Hepatocyte (in vitro differentiated cells): Measurements from ENCODE around the gene JMJD1C. TPM values are rescaled to one million over a fixed set of nuclear protein-coding genes. Genes with fewer than 3 reads are reported as not detected.
A peak's percentile ranks its signal among the peaks of the same experiment; 100 is the strongest.

Experiments used
- DNase-seq: peaks from one replicate; pipeline ENCODE4 v3.0.0-alpha.2; 2016; ENCODE audit warnings: low spot score
- H2AFZ ChIP-seq: fragments of 200-600 bp; sonication (generic); 2 replicates; pipeline ENCODE4 v1.6.0; 2016; ENCODE audit warnings: antibody characterized with exemption, mild to moderate bottlenecking
- H3K27ac ChIP-seq: fragments of 200-600 bp; sonication (generic); 2 replicates; pipeline ENCODE4 v1.5.1; 2016; ENCODE audit warnings: mild to moderate bottlenecking
- H3K27me3 ChIP-seq: fragments of 200-600 bp; sonication (generic); 2 replicates; pipeline ENCODE4 v1.6.1; 2016
- H3K36me3 ChIP-seq: fragments of 200-600 bp; sonication (generic); replicated peaks from 2 replicates; pipeline ENCODE4 v1.5.1; 2016; ENCODE audit warnings: low read depth; ENCODE audit not compliant: insufficient read depth
- H3K4me1 ChIP-seq: fragments of 200-600 bp; sonication (generic); 2 replicates; pipeline ENCODE4 v1.5.1; 2016; ENCODE audit warnings: mild to moderate bottlenecking, moderate library complexity; ENCODE audit not compliant: insufficient read depth
- H3K4me2 ChIP-seq: fragments of 200-600 bp; sonication (generic); 2 replicates; pipeline ENCODE4 v1.6.0; 2016
- H3K4me3 ChIP-seq: fragments of 200-600 bp; sonication (generic); 2 replicates; pipeline ENCODE4 v1.5.1; 2016; ENCODE audit warnings: mild to moderate bottlenecking
- H3K79me2 ChIP-seq: fragments of 200-600 bp; sonication (generic); 2 replicates; pipeline ENCODE4 v1.6.0; 2017; ENCODE audit warnings: mild to moderate bottlenecking
- H3K9me2 ChIP-seq: fragments of 200-600 bp; sonication (generic); replicated peaks from 2 replicates; pipeline ENCODE4 v1.6.0; 2017; ENCODE audit warnings: mild to moderate bottlenecking; ENCODE audit not compliant: insufficient read depth
- H3K9me3 ChIP-seq: fragments of 200-600 bp; sonication (generic); 2 replicates; pipeline ENCODE4 v1.5.1; 2016; ENCODE audit warnings: low read depth, mild to moderate bottlenecking
- H4K20me1 ChIP-seq: fragments of 200-600 bp; sonication (generic); 2 replicates; pipeline ENCODE4 v1.6.0; 2016; ENCODE audit warnings: mild to moderate bottlenecking; ENCODE audit not compliant: insufficient read depth, poor library complexity, severe bottlenecking
- CTCF ChIP-seq: fragments of 200-600 bp; sonication (generic); IDR thresholded peaks from 2 replicates; pipeline ENCODE4 v1.5.1; 2016; ENCODE audit warnings: antibody characterized with exemption, mild to moderate bottlenecking; ENCODE audit not compliant: poor library complexity
- EZH2 ChIP-seq: fragments of 200-600 bp; sonication (generic); IDR thresholded peaks from 2 replicates; pipeline ENCODE4 v1.6.1; 2016; ENCODE audit warnings: antibody characterized with exemption, mild to moderate bottlenecking, borderline replicate concordance
- EZH2phosphoT487 ChIP-seq: fragments of 200-600 bp; sonication (generic); IDR thresholded peaks from one replicate; pipeline ENCODE4 v1.6.1; 2018; ENCODE audit warnings: antibody characterized with exemption, mild to moderate bottlenecking, low read depth, moderate library complexity; ENCODE audit not compliant: unreplicated experiment, severe bottlenecking
- WGBS: methylation state at CpG from one replicate; pipeline ENCODE4 v1.1.6; 2016; ENCODE audit warnings: low lambda C conversion rate; ENCODE audit errors: missing lambda C conversion rate; 5-methylcytosine and 5-hydroxymethylcytosine counted together
- polyA plus RNA-seq: library from polyadenylated mRNA; unstranded; fragments of >200 nt; fragmentation: Nextera tagmentation; extraction: Ambion mirVana; gene quantifications from 2 replicates; pipeline ENCODE4 v1.2.1, GENCODE V29; 2016
- total RNA-seq: library from RNA; depleted of rRNA; stranded (reverse); fragments of >200 nt; gene quantifications from 2 replicates; pipeline ENCODE4 v1.2.3, GENCODE V29; 2014

JMJD1C gene
- total and polyA plus RNA-seq, 2 experiments from 2014 or later, result 43.2 to 177 TPM

- DNase-seq, result peak; percentile 9
- Histone ChIP-seq H3K27me3 (no peaks in the 10 kb centered on the region), H2AFZ (no peak overlapping the region), H3K4me2 (no peak overlapping the region), H3K79me2 (peaks cover 93% of the 10 kb centered on the region), H3K36me3 (no peaks in the 10 kb centered on the region), H3K9me2 (no peaks in the 10 kb centered on the region), H3K4me1 (peaks cover 9% of the 10 kb centered on the region), H3K9me3 (no peaks in the 10 kb centered on the region), H3K27ac (peak overlapping the region; percentile 77), H4K20me1 (peaks cover 44% of the 10 kb centered on the region), H3K4me3 (no peak overlapping the region)
- no peak for TF ChIP-seq EZH2
- TF ChIP-seq EZH2phosphoT487, result no peak
- TF ChIP-seq CTCF, result no peak
- 67% methylated on average over 2 of the region's 2 CpGs for WGBS
These were observed 28.4 kb downstream of the JMJD1C start for GRCh38 chr10:63437116-63437949.

- Histone ChIP-seq H4K20me1 (peaks cover 36% of the 10 kb centered on the region), H3K4me3 (no peak overlapping the region), H3K27ac (no peak overlapping the region), H3K36me3 (no peaks in the 10 kb centered on the region), H2AFZ (no peak overlapping the region), H3K9me2 (no peaks in the 10 kb centered on the region), H3K27me3 (no peaks in the 10 kb centered on the region), H3K4me1 (peaks cover 9% of the 10 kb centered on the region), H3K79me2 (peaks cover 93% of the 10 kb centered on the region), H3K9me3 (no peaks in the 10 kb centered on the region), H3K4me2 (no peak overlapping the region)
- DNase-seq, result no peak
- TF ChIP-seq EZH2phosphoT487 (no peak), CTCF (no peak), EZH2 (no peak)
- 100% methylated on average over 1 of the region's 1 CpG for WGBS
These were observed 29.6 kb downstream of the JMJD1C start for GRCh38 chr10:63436225-63436624.

GRCh38 chr10:63434866-63435854 is 30.6 kb downstream of the JMJD1C start:
- 83% methylated on average over 13 of the region's 13 CpGs for WGBS
- Histone ChIP-seq H3K4me2 (peak overlapping the region; percentile 13), H3K4me3 (no peak overlapping the region), H3K4me1 (peaks cover 16% of the 10 kb centered on the region), H3K9me2 (no peaks in the 10 kb centered on the region), H3K9me3 (no peaks in the 10 kb centered on the region), H4K20me1 (peaks cover 36% of the 10 kb centered on the region), H3K36me3 (no peaks in the 10 kb centered on the region), H3K27ac (peak overlapping the region; percentile 22), H3K27me3 (no peaks in the 10 kb centered on the region), H2AFZ (no peak overlapping the region), H3K79me2 (peaks cover 91% of the 10 kb centered on the region)
- TF ChIP-seq CTCF, result no peak
- TF ChIP-seq EZH2, result no peak
- no peak for TF ChIP-seq EZH2phosphoT487
- no peak for DNase-seq
